ENCODE data around the gene MAFB.

MAFB gene

DNA sequence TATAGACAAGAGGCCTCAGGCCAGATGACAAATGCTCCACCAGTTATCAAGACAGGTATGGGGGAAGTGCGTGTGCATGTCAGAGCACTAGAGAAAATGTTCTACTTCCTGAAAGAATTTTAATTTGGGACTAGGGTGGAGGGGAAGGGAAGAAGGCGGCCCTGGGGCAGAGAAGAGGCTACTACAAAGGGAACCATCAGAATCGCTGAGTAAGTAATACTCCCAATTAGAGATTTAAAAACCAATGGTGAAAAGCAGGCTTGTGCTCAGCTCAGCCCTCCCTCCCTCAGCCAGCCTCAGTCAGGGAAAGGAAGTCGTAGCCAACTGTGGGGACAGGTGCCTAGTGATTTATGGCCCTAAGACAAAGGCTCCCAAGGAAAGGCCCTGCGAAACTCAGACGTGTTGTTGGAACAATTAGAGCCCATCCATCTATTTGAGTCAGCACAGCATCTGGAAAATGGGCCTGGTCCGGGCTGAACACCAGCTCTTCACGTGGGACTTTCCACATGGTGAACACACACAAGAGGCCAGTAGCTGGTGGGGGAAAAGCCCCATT, 15.0 kb upstream of the MAFB start:
- H3K27ac ChIP-seq, result no peak overlapping the region
- no peak for TF ChIP-seq ZFX (IDR thresholded peaks at IDR 0.05; ENCODE audit: borderline replicate concordance)
- no peak for TF ChIP-seq CTCF (IDR thresholded peaks at IDR 0.05)

GRCh38 chr20:40702504-40702903, 13.5 kb upstream of the MAFB start:
- TF ChIP-seq ZFX (IDR thresholded peaks at IDR 0.05; ENCODE audit: borderline replicate concordance) (no peak), CTCF (IDR thresholded peaks at IDR 0.05) (peak; percentile 29)
- H3K27ac ChIP-seq, result no peak overlapping the region

DNA sequence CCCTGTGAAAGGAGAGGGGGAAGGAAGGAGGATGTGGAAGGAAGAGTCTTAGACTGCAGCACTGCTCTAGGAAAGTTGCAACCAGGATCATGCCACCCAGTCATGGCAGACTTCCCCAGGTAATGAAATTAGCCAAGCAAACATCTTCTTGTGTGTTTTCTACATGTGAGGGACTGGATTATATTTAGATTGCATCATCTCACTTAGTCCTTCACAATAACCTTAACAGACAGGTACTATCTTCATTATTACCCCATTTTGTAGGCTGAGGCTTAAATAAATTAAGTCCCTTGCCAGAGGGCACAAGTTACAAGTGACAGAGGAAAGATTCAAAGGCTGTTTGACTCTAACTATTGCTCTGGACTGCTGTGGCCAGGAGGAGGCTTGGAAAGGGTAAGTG, 9.7 kb upstream of the MAFB start:
- no peak overlapping the region for H3K27ac ChIP-seq
- TF ChIP-seq ZFX (IDR thresholded peaks at IDR 0.05; ENCODE audit: borderline replicate concordance) (no peak), CTCF (IDR thresholded peaks at IDR 0.05) (no peak)

DNA sequence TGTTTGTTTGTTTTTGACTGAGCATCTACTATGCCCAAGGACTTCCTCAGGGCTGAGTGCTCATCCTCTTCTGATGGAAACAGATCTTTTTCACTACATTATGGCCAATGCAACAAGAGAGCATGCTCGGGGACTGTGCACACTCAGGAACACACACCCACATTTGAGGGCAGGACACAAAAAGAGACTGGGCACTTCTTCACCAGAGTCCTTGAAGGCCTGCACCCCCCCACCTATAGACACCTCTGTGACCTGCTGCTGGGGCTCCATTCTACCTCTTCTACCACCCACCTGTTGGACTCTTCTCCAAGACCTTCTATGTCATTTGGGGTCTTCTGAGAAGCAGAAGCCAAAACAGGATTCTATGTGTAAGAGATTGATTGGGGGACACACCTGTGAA, 9.2 kb upstream of the MAFB start:
- H3K27ac ChIP-seq, result no peak overlapping the region
- TF ChIP-seq CTCF (IDR thresholded peaks at IDR 0.05) (no peak), ZFX (IDR thresholded peaks at IDR 0.05; ENCODE audit: borderline replicate concordance) (no peak)

GRCh38 chr20:40697541-40697940, 8.5 kb upstream of the MAFB start:
- H3K27ac ChIP-seq, result no peak overlapping the region
- TF ChIP-seq CTCF (IDR thresholded peaks at IDR 0.05) (no peak), ZFX (IDR thresholded peaks at IDR 0.05; ENCODE audit: borderline replicate concordance) (no peak)

DNA sequence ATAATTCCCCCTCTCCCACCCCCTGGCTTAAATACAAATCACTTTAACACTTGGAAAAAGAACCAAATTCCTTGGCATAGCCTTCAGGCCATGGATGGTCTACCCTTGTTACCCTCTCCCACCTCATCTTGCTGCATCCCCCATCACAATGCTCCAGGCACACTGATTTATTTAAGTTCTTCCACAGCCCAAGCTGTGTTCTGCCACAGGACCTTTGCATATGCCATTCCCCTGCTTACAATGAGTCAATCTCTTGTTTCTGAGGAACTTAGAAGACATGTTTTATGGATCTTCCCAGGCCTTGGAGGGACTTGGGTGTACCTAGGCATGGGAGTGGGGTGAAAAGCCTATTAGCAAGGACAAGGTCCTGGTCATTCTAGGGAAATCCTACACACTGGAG, 6.2 kb upstream of the MAFB start:
- TF ChIP-seq CTCF (IDR thresholded peaks at IDR 0.05) (no peak), ZFX (IDR thresholded peaks at IDR 0.05; ENCODE audit: borderline replicate concordance) (no peak)
- H3K27ac ChIP-seq, result no peak overlapping the region

GRCh38 chr20:40694246-40694645, 5.2 kb upstream of the MAFB start:
- TF ChIP-seq CTCF (IDR thresholded peaks at IDR 0.05) (no peak), ZFX (IDR thresholded peaks at IDR 0.05; ENCODE audit: borderline replicate concordance) (no peak)
- H3K27ac ChIP-seq, result no peak overlapping the region
